ENCODE results near the gene DCUN1D4. TPM values are rescaled to one million over a fixed set of nuclear protein-coding genes. Genes with fewer than 3 reads are reported as not detected.

Gene DCUN1D4
- total RNA-seq, 2 experiments from 2014 or later: 28.4 to 30.0 TPM

- Mint-ChIP-seq H3K9me3 (ENCODE audit: low read depth) (no peaks in the 10 kb centered on the region), H3K27ac (no peak overlapping the region), H3K27me3 (no peaks in the 10 kb centered on the region), H3K36me3 (peaks cover 12% of the 10 kb centered on the region), H3K4me3 (no peak overlapping the region), H3K4me1 (no peaks in the 10 kb centered on the region)
- no peak for DNase-seq
- CTCF ChIA-PET: interaction anchor here (0.8 to 1.0 kb wide), 2 partner anchors 9 to 15 kb away, joined by 3 read pairs; no protein-coding TSS in a partner anchor
- no peak for ATAC-seq
Measured at GRCh38 chr4:51862781-51863180, 19.8 kb downstream of the DCUN1D4 start.

GRCh38 chr4:51865717-51866116 lies 22.8 kb downstream of the DCUN1D4 start:
- H3K9me3 Mint-ChIP-seq (ENCODE audit: low read depth): no peaks in the 10 kb centered on the region
- DNase-seq (no peak), ATAC-seq (no peak)
- no peaks in the 10 kb centered on the region for H3K27me3 Mint-ChIP-seq
- CTCF ChIA-PET: no interaction called here
- no peaks in the 10 kb centered on the region for H3K4me1 Mint-ChIP-seq
- no peak overlapping the region for H3K4me3 Mint-ChIP-seq
- no peak overlapping the region for H3K27ac Mint-ChIP-seq
- peaks cover 15% of the 10 kb centered on the region for H3K36me3 Mint-ChIP-seq

GRCh38 chr4:51866835-51867234 lies 23.9 kb downstream of the DCUN1D4 start:
- DNase-seq (no peak), ATAC-seq (no peak)
- Mint-ChIP-seq H3K4me1 (no peaks in the 10 kb centered on the region), H3K27me3 (no peaks in the 10 kb centered on the region), H3K9me3 (ENCODE audit: low read depth) (no peaks in the 10 kb centered on the region), H3K36me3 (peaks cover 21% of the 10 kb centered on the region), H3K4me3 (no peak overlapping the region), H3K27ac (no peak overlapping the region)
- CTCF ChIA-PET: no interaction called here

- H3K9me3 Mint-ChIP-seq (ENCODE audit: low read depth): no peaks in the 10 kb centered on the region
- no peak overlapping the region for H3K27ac Mint-ChIP-seq
- DNase-seq: no peak
- no peaks in the 10 kb centered on the region for H3K4me1 Mint-ChIP-seq
- no peak for ATAC-seq
- no peaks in the 10 kb centered on the region for H3K27me3 Mint-ChIP-seq
- peaks cover 24% of the 10 kb centered on the region for H3K36me3 Mint-ChIP-seq
- no peak overlapping the region for H3K4me3 Mint-ChIP-seq
- CTCF ChIA-PET: no interaction called here
Measured at GRCh38 chr4:51867689-51868448, 24.9 kb downstream of the DCUN1D4 start.

- Mint-ChIP-seq H3K27me3 (no peaks in the 10 kb centered on the region), H3K27ac (no peak overlapping the region), H3K4me1 (no peaks in the 10 kb centered on the region), H3K36me3 (peaks cover 26% of the 10 kb centered on the region), H3K4me3 (no peak overlapping the region), H3K9me3 (ENCODE audit: low read depth) (no peaks in the 10 kb centered on the region)
- ATAC-seq (no peak), DNase-seq (no peak)
- CTCF ChIA-PET: no interaction called here
Measured at GRCh38 chr4:51868449-51868847, 25.5 kb downstream of the DCUN1D4 start.

- Mint-ChIP-seq H3K36me3 (peaks cover 38% of the 10 kb centered on the region), H3K4me1 (no peaks in the 10 kb centered on the region), H3K9me3 (ENCODE audit: low read depth) (no peaks in the 10 kb centered on the region), H3K4me3 (no peak overlapping the region), H3K27ac (no peak overlapping the region), H3K27me3 (no peaks in the 10 kb centered on the region)
- CTCF ChIA-PET: no interaction called here
- DNase-seq (no peak), ATAC-seq (no peak)
Measured at GRCh38 chr4:51870441-51871188, 27.7 kb downstream of the DCUN1D4 start.

GRCh38 chr4:51872283-51872997 lies 29.5 kb downstream of the DCUN1D4 start:
- ATAC-seq (no peak), DNase-seq (no peak)
- no peak overlapping the region for H3K27ac Mint-ChIP-seq
- no peak overlapping the region for H3K4me3 Mint-ChIP-seq
- H3K4me1 Mint-ChIP-seq: no peaks in the 10 kb centered on the region
- CTCF ChIA-PET: no interaction called here
- no peaks in the 10 kb centered on the region for H3K9me3 Mint-ChIP-seq (ENCODE audit: low read depth)
- no peaks in the 10 kb centered on the region for H3K27me3 Mint-ChIP-seq
- H3K36me3 Mint-ChIP-seq: peaks cover 40% of the 10 kb centered on the region

- H3K4me1 Mint-ChIP-seq: no peaks in the 10 kb centered on the region
- no peaks in the 10 kb centered on the region for H3K27me3 Mint-ChIP-seq
- H3K36me3 Mint-ChIP-seq: peaks cover 36% of the 10 kb centered on the region
- no peak overlapping the region for H3K27ac Mint-ChIP-seq
- H3K4me3 Mint-ChIP-seq: no peak overlapping the region
- no peaks in the 10 kb centered on the region for H3K9me3 Mint-ChIP-seq (ENCODE audit: low read depth)
- CTCF ChIA-PET: no interaction called here
- DNase-seq (no peak), ATAC-seq (no peak)
Measured at GRCh38 chr4:51874551-51874950, 31.6 kb downstream of the DCUN1D4 start.

- Mint-ChIP-seq H3K27me3 (no peaks in the 10 kb centered on the region), H3K4me1 (no peaks in the 10 kb centered on the region), H3K4me3 (no peak overlapping the region), H3K27ac (no peak overlapping the region), H3K9me3 (ENCODE audit: low read depth) (no peaks in the 10 kb centered on the region), H3K36me3 (peaks cover 31% of the 10 kb centered on the region)
- ATAC-seq (no peak), DNase-seq (no peak)
- CTCF ChIA-PET: no interaction called here
Measured at GRCh38 chr4:51878431-51878830, 35.5 kb downstream of the DCUN1D4 start.

- CTCF ChIA-PET: interaction anchor here (0.8 kb wide), 1 partner anchor 16 kb away, joined by 5 read pairs; no protein-coding TSS in a partner anchor
- ATAC-seq: no peak
- no peaks in the 10 kb centered on the region for H3K27me3 Mint-ChIP-seq
Measured at GRCh38 chr4:51880016-51880915, 37.3 kb downstream of the DCUN1D4 start.

GRCh38 chr4:51884055-51884454 lies 41.1 kb downstream of the DCUN1D4 start:
- no peak overlapping the region for H3K27ac Mint-ChIP-seq
- H3K27me3 Mint-ChIP-seq: no peaks in the 10 kb centered on the region
- H3K9me3 Mint-ChIP-seq (ENCODE audit: low read depth): no peaks in the 10 kb centered on the region
- no peak overlapping the region for H3K4me3 Mint-ChIP-seq
- CTCF ChIA-PET: interaction anchor here (1.4 kb wide), 1 partner anchor 41 kb away, joined by 3 read pairs; the partner anchor contains the start of gene DCUN1D4
- peaks cover 5% of the 10 kb centered on the region for H3K4me1 Mint-ChIP-seq
- peaks cover 14% of the 10 kb centered on the region for H3K36me3 Mint-ChIP-seq
- DNase-seq (no peak), ATAC-seq (no peak)

More at GRCh38 chr4:51880016-51880915, 37.3 kb downstream of the DCUN1D4 start:
- Mint-ChIP-seq H3K36me3 (peaks cover 17% of the 10 kb centered on the region), H3K27ac (no peak overlapping the region), H3K4me3 (no peak overlapping the region), H3K4me1 (peaks cover 5% of the 10 kb centered on the region), H3K9me3 (ENCODE audit: low read depth) (no peaks in the 10 kb centered on the region)
- no peak for DNase-seq

- H3K27ac Mint-ChIP-seq: no peak overlapping the region
- peaks cover 14% of the 10 kb centered on the region for H3K36me3 Mint-ChIP-seq
- CTCF ChIA-PET: interaction anchor here (1.4 kb wide), 1 partner anchor 42 kb away, joined by 3 read pairs; the partner anchor contains the start of gene DCUN1D4
- DNase-seq (no peak), ATAC-seq (no peak)
- H3K4me3 Mint-ChIP-seq: no peak overlapping the region
- H3K27me3 Mint-ChIP-seq: no peaks in the 10 kb centered on the region
- peaks cover 5% of the 10 kb centered on the region for H3K4me1 Mint-ChIP-seq
- H3K9me3 Mint-ChIP-seq (ENCODE audit: low read depth): no peaks in the 10 kb centered on the region
Measured at GRCh38 chr4:51884606-51885005, 41.7 kb downstream of the DCUN1D4 start.

- no peaks in the 10 kb centered on the region for H3K27me3 Mint-ChIP-seq
- no peak for ATAC-seq
- H3K4me1 Mint-ChIP-seq: peaks cover 5% of the 10 kb centered on the region
- no peak overlapping the region for H3K4me3 Mint-ChIP-seq
- DNase-seq: no peak
- H3K36me3 Mint-ChIP-seq: peaks cover 13% of the 10 kb centered on the region
- H3K9me3 Mint-ChIP-seq (ENCODE audit: low read depth): no peaks in the 10 kb centered on the region
- H3K27ac Mint-ChIP-seq: no peak overlapping the region
- CTCF ChIA-PET: interaction anchor here (1.3 kb wide), 1 partner anchor 10 kb away, joined by 4 read pairs; no protein-coding TSS in a partner anchor
Measured at GRCh38 chr4:51885363-51885762, 42.4 kb downstream of the DCUN1D4 start.

Data from activated CD8-positive, alpha-beta memory T cell treated with anti-CD3 and anti-CD28 coated beads, Interleukin-2, amount 10 ng/mL, durations not matched to agents 7 days and 5 days (primary cell).